Left ventricle myocardium inferior (tissue), 1 donor: ENCODE results near the gene FGG. TPM values are rescaled to one million over a fixed set of nuclear protein-coding genes. Genes with fewer than 3 reads are reported as not detected.
A peak's percentile ranks its signal among the peaks of the same experiment; 100 is the strongest.

Experiments used
- DNase-seq: peaks from one replicate; pipeline ENCODE4 v3.0.0-alpha.2; 2020
- H3K27ac ChIP-seq: fragments of 200-600 bp; replicated peaks from 2 replicates; pipeline ENCODE4 v1.8.0; 2021
- H3K27me3 ChIP-seq: fragments of 200-600 bp; 2 replicates; pipeline ENCODE4 v1.8.0; 2021; ENCODE audit warnings: low read depth
- H3K36me3 ChIP-seq: fragments of 200-600 bp; 2 replicates; pipeline ENCODE4 v1.8.0; 2021
- H3K4me1 ChIP-seq: fragments of 200-600 bp; 2 replicates; pipeline ENCODE4 v1.8.0; 2021
- H3K4me3 ChIP-seq: fragments of 200-600 bp; 2 replicates; pipeline ENCODE4 v1.8.0; 2021; ENCODE audit warnings: mild to moderate bottlenecking, moderate library complexity
- H3K9me3 ChIP-seq: fragments of 200-600 bp; replicated peaks from 2 replicates; pipeline ENCODE4 v1.8.0; 2021
- CTCF ChIP-seq: fragments of 200-600 bp; IDR thresholded peaks from 2 replicates; pipeline ENCODE4 v1.8.0; 2021; ENCODE audit warnings: antibody characterized with exemption, mild to moderate bottlenecking, borderline replicate concordance
- intact Hi-C: fragments of 100-400 bp; cut with micrococcal nuclease; formaldehyde crosslinking; loops from one replicate; pipeline ENCODE4 v1.11.0; 2022
- total RNA-seq: library from RNA; stranded (reverse); fragmentation: NEBNext Ultra II Directional; extraction: Animal tissue kit (Norgen Biotek cat#: 25700); gene quantifications from one replicate; pipeline ENCODE4 v1.2.1, GENCODE V29; 2021
- donor health status: DM: no; HTN: yes; CAD: no; lungs with severe emphysema.

FGG gene
- total RNA-seq, 1 donor from 2014 or later, result not detected

GRCh38 chr4:154640999-154641398 lies 28.5 kb upstream of the FGG start:
- H3K27me3 ChIP-seq, result peaks cover 8% of the 10 kb centered on the region
- H3K27ac ChIP-seq, result no peak overlapping the region
- H3K4me3 ChIP-seq, result no peak overlapping the region
- DNase-seq, result no peak
- H3K36me3 ChIP-seq, result no peaks in the 10 kb centered on the region
- no peaks in the 10 kb centered on the region for H3K9me3 ChIP-seq
- H3K4me1 ChIP-seq, result no peaks in the 10 kb centered on the region
- intact Hi-C loops, result no loop called here
- TF ChIP-seq CTCF, result no peak

DNA sequence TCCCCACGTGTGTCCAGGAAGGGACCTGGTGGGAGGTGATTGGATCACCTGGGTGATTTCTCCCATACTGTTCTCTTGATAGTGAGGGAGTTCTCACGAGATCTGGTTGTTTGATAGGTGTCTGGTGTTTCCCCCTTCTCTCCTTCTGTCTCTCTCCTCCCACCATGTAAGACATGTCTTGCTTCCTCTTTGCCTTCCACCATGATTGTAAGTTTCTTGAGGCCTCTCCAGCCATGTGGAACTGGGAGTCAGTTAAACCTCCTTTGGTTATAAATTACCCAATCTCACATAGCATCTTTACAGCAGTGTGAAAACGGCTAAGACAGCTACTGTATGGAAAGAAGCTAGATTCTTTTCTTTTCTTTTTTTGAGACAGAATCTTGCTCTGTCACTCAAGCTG lies 21.6 kb upstream of the FGG start:
- no peaks in the 10 kb centered on the region for H3K36me3 ChIP-seq
- TF ChIP-seq CTCF, result no peak
- H3K4me3 ChIP-seq, result no peak overlapping the region
- intact Hi-C loops, result no loop called here
- no peak overlapping the region for H3K27ac ChIP-seq
- H3K4me1 ChIP-seq, result no peaks in the 10 kb centered on the region
- no peak for DNase-seq
- H3K9me3 ChIP-seq, result no peaks in the 10 kb centered on the region
- H3K27me3 ChIP-seq, result peaks cover 65% of the 10 kb centered on the region

DNA sequence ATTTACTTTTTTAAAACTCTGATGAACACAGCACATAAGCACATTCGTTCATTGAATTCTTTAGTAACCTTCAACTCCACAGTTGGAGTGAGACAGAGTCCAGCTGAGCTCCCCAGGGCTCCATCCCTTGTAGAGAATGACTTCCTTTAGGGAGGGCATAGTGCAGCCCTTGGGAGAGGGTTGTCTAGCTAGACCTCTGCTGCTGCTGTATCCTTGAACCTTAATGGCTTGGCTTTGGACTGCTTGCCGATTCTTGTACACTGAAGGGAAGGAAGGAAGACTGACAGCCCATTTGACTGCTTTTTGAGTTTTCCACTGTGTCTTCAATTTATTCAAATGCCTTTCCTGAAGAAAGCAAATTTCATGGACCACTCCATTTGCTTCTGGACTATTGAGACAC lies 19.4 kb upstream of the FGG start:
- Histone ChIP-seq H3K9me3 (no peaks in the 10 kb centered on the region), H3K4me1 (peaks cover 5% of the 10 kb centered on the region), H3K27me3 (peaks cover 80% of the 10 kb centered on the region), H3K4me3 (no peak overlapping the region), H3K27ac (no peak overlapping the region), H3K36me3 (no peaks in the 10 kb centered on the region)
- intact Hi-C loops, result no loop called here
- no peak for TF ChIP-seq CTCF
- no peak for DNase-seq

DNA sequence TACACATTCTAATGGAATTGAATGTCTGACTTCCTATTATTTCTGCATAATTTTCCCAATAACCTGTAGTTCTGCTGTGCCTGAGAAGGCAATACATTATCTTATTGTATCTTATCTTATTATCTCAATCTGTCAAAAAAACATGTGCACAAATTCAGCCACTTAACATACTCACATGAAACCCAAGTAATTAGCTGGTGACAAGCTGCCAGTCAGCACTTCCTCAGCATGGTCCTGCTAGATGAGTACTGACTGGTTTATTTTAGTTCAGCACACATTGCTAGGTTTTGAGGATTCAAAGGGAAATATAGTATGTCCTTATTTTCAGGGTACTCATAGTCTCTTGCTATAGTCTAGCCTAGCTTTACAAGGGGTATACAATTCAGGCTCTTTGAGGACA lies 17.9 kb upstream of the FGG start:
- Histone ChIP-seq H3K4me1 (peaks cover 8% of the 10 kb centered on the region), H3K27ac (no peak overlapping the region), H3K4me3 (no peak overlapping the region), H3K9me3 (no peaks in the 10 kb centered on the region), H3K36me3 (no peaks in the 10 kb centered on the region), H3K27me3 (peaks cover 82% of the 10 kb centered on the region)
- intact Hi-C loops, result no loop called here
- no peak for TF ChIP-seq CTCF
- no peak for DNase-seq

DNA sequence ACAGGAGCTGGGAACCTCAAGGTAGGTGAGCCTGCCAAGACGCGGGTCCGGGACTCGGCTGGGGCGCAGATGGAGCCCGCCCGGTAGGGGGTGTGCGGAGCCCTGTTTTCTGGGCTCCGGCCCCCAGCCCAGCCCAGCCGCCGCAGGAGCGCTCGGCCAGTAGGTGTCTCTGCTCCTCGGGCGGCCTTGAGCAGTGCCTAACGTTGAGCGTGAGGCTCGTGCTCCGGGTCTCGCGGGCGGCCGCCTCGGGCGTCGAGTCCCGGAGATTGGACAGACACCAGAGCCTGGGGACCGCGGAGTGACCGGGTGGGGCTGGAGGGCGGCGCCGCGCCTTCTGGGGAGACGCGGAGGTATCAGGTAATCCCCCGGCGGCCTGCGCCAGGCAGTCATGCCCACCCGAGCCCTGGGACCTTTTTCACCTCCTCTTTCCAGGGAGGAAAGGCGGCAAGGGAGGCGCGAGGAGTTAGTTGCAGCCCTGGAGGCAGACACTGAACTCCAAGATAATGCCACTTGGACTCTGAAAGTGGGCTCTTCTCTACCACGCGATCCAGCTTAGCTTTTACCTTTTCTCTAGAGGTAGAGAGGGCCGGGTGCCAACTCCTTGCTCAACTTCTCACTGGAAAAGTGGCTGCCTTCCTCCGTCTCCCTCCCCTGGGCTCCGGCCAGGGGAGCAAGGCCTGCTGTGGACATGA lies 14.5 kb upstream of the FGG start:
- intact Hi-C loops, result loop anchor here (10.0 kb wide), 1 partner anchor 72 kb away; the partner anchor contains the start of gene PLRG1
- Histone ChIP-seq H3K9me3 (no peaks in the 10 kb centered on the region), H3K27ac (no peak overlapping the region), H3K36me3 (no peaks in the 10 kb centered on the region), H3K4me1 (peaks cover 8% of the 10 kb centered on the region), H3K27me3 (peaks cover 68% of the 10 kb centered on the region), H3K4me3 (peak overlapping the region; percentile 54)
- TF ChIP-seq CTCF, result peak; percentile 51
- peak; percentile 23 for DNase-seq
